ENCODE measurements around the gene TBPL2. TPM values are rescaled to one million over a fixed set of nuclear protein-coding genes. Genes with fewer than 3 reads are reported as not detected.

The TBPL2 gene
- total RNA-seq, 4 donors from 2014 or later: not detected

GRCh38 chr14:55372423-55372822, 68.0 kb downstream of the TBPL2 start:
- ATAC-seq: no peak
- H3K27ac ChIP-seq: peak overlapping the region in 2 of 4 donors; percentile 8 to 48

DNA sequence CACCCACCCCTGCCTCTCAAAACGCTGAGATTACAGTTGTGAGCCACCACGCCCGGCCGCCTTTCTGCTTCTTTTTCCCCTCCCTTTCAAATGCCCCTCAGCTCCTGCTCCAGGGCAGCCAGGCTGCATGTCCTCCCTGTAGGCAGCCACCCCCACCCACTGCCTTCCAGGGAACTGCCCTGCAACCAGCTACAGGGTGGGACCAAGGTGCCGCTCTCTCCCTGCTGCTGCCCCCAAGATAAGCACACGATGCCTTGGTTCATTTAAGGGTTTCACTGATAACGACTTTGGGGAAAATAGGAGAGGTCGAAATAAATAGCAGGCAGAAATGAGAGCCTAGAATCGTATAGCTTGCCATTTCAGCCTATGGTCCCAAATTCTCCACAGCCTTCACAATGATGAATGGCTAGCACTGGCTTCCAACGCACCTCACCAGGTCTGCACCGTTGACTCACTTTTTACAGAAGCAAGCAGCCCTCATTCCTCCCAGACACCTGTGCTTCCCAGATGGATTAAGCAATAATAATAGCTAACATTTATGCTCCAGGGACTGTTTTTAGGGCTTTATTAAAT, 69.4 kb downstream of the TBPL2 start:
- Histone ChIP-seq H3K4me1 (peaks cover 4 to 6% of the 10 kb centered on the region in 2 donors), H3K36me3 (peaks cover 0 to 12% of the 10 kb centered on the region in 2 donors), H3K9me3 (no peaks in the 10 kb centered on the region), H3K27me3 (no peaks in the 10 kb centered on the region), H3K27ac (peak overlapping the region in 2 of 4 donors; percentile 25 to 41), H3K4me3 (no peak overlapping the region)
- intact Hi-C loops (cut with DNase I; ENCODE audit: low total_unique reads): no loop called here
- in situ Hi-C loops (cut with MboI; ENCODE audit: low sequenced_read_pairs in 4 of 4): no loop called here
- DNase-seq (no peak), ATAC-seq (no peak)
- TF ChIP-seq, protein P1, sequence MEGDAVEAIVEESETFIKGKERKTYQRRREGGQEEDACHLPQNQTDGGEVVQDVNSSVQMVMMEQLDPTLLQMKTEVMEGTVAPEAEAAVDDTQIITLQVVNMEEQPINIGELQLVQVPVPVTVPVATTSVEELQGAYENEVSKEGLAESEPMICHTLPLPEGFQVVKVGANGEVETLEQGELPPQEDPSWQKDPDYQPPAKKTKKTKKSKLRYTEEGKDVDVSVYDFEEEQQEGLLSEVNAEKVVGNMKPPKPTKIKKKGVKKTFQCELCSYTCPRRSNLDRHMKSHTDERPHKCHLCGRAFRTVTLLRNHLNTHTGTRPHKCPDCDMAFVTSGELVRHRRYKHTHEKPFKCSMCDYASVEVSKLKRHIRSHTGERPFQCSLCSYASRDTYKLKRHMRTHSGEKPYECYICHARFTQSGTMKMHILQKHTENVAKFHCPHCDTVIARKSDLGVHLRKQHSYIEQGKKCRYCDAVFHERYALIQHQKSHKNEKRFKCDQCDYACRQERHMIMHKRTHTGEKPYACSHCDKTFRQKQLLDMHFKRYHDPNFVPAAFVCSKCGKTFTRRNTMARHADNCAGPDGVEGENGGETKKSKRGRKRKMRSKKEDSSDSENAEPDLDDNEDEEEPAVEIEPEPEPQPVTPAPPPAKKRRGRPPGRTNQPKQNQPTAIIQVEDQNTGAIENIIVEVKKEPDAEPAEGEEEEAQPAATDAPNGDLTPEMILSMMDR (IDR thresholded peaks at IDR 0.05 in 4 of 5, conservative IDR thresholded peaks at IDR 0.05 in 1 of 5): no peak
- TF ChIP-seq POLR2A (IDR thresholded peaks at IDR 0.05): no peak

More at GRCh38 chr14:55372423-55372822, 68.0 kb downstream of the TBPL2 start:
- Histone ChIP-seq H3K4me1 (no peaks in the 10 kb centered on the region), H3K27me3 (no peaks in the 10 kb centered on the region), H3K4me3 (no peak overlapping the region), H3K9me3 (no peaks in the 10 kb centered on the region), H3K36me3 (peaks cover 0 to 26% of the 10 kb centered on the region in 2 donors)
- in situ Hi-C loops (cut with MboI; ENCODE audit: low sequenced_read_pairs in 4 of 4) (no loop called here), intact Hi-C loops (cut with DNase I; ENCODE audit: low total_unique reads) (no loop called here)
- TF ChIP-seq, protein P1 (IDR thresholded peaks at IDR 0.05 in 4 of 5, conservative IDR thresholded peaks at IDR 0.05 in 1 of 5): no peak
- TF ChIP-seq POLR2A (IDR thresholded peaks at IDR 0.05): no peak
- DNase-seq: no peak

GRCh38 chr14:55366271-55366670, 74.1 kb downstream of the TBPL2 start:
- H3K4me3 ChIP-seq: no peak overlapping the region
- H3K27ac ChIP-seq: peak overlapping the region in 1 of 4 donors; percentile 1
- H3K4me1 ChIP-seq: peaks cover 6 to 7% of the 10 kb centered on the region in 2 donors
- peaks cover 0 to 10% of the 10 kb centered on the region in 2 donors for H3K36me3 ChIP-seq
- no peaks in the 10 kb centered on the region for H3K9me3 ChIP-seq
- ATAC-seq (peak in 1 of 2 donors; percentile 54), DNase-seq (no peak)
- TF ChIP-seq, protein P1 (IDR thresholded peaks at IDR 0.05 in 4 of 5, conservative IDR thresholded peaks at IDR 0.05 in 1 of 5): no peak
- TF ChIP-seq POLR2A (IDR thresholded peaks at IDR 0.05): no peak
- intact Hi-C loops (cut with DNase I; ENCODE audit: low total_unique reads): no loop called here
- H3K27me3 ChIP-seq: no peaks in the 10 kb centered on the region
- in situ Hi-C loops (cut with MboI; ENCODE audit: low sequenced_read_pairs in 4 of 4): no loop called here

Other genes starting within 250 kb of the TBPL2 start
- gene DLGAP5, start 249.0 kb downstream of the TBPL2 start, total RNA-seq: not detected
- 10 to 100 TPM; 26.2 to 55.9 (median 40.7) TPM for gene FBXO34, start 169.2 kb downstream of the TBPL2 start, total RNA-seq
- gene ATG14, start 28.8 kb downstream of the TBPL2 start, total RNA-seq: 10 to 100 TPM; 12.6 to 20.0 (median 15.6) TPM
- 100 to 1,000 TPM; 256 to 373 (median 327) TPM for gene KTN1, start 139.6 kb upstream of the TBPL2 start, total RNA-seq